Ureter (tissue), 1 donor: ENCODE measurements around the gene CSPG4. TPM values are rescaled to one million over a fixed set of nuclear protein-coding genes. Genes with fewer than 3 reads are reported as not detected.
A peak's percentile ranks its signal among the peaks of the same experiment; 100 is the strongest.
"Not testable (repeated sequence)": the region's sequence is repeated elsewhere in the genome, so short reads cannot be mapped to it uniquely, and the experiment has no call there.

Source experiments
- DNase-seq: peaks from one replicate; pipeline ENCODE4 v3.0.0-alpha.2; 2020; ENCODE audit warnings: low spot score
- total RNA-seq: library from RNA; stranded (reverse); gene quantifications from one replicate; pipeline ENCODE4 v1.2.4, GENCODE V29; 2023
- donor health status: DM: yes; HTN: yes; CAD: no.

Gene CSPG4
- total RNA-seq, 1 donor from 2014 or later, result 31.0 TPM

- no peak for DNase-seq
Observed at GRCh38 chr15:75687486-75688277, 25.0 kb downstream of the CSPG4 start.

DNA sequence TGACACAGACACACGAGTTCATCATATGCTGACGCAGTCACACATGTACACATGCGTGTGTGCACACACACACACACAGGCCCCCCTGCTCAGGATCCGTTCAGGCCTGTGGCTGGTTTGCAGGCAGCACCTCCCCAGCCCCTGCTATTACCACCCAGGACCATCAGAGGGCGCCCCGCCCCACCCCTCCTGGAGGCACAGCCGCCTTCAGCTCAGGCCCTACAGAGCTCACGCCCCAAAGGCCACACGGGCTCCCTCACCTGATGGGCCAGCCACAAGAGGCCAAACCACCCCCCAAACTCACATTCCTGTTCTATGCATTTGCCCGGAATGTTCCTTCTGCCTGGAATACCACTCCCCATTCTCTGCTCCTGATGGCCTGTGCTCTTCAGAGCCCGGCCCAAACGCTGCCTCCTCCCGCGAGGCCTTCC, 26.4 kb downstream of the CSPG4 start:
- peak; percentile 85 for DNase-seq

GRCh38 chr15:75685195-75685594, 27.5 kb downstream of the CSPG4 start:
- no peak for DNase-seq

- DNase-seq, result no peak
Observed at GRCh38 chr15:75684648-75685047, 28.0 kb downstream of the CSPG4 start.

GRCh38 chr15:75683646-75684312, 28.9 kb downstream of the CSPG4 start:
- DNase-seq, result not testable (repeated sequence)

- DNase-seq, result no peak
Observed at GRCh38 chr15:75682181-75683135, 30.2 kb downstream of the CSPG4 start.

- no peak for DNase-seq
Observed at GRCh38 chr15:75680007-75680789, 32.5 kb downstream of the CSPG4 start.

GRCh38 chr15:75678324-75678690, 34.3 kb downstream of the CSPG4 start:
- not testable (repeated sequence) for DNase-seq

GRCh38 chr15:75677465-75678323, 35.0 kb downstream of the CSPG4 start:
- DNase-seq, result no peak

GRCh38 chr15:75676688-75677464, 35.8 kb downstream of the CSPG4 start:
- no peak for DNase-seq

- no peak for DNase-seq
Observed at GRCh38 chr15:75675579-75676404, 36.9 kb downstream of the CSPG4 start.

GRCh38 chr15:75674366-75674765, 38.3 kb downstream of the CSPG4 start:
- DNase-seq, result no peak

DNA sequence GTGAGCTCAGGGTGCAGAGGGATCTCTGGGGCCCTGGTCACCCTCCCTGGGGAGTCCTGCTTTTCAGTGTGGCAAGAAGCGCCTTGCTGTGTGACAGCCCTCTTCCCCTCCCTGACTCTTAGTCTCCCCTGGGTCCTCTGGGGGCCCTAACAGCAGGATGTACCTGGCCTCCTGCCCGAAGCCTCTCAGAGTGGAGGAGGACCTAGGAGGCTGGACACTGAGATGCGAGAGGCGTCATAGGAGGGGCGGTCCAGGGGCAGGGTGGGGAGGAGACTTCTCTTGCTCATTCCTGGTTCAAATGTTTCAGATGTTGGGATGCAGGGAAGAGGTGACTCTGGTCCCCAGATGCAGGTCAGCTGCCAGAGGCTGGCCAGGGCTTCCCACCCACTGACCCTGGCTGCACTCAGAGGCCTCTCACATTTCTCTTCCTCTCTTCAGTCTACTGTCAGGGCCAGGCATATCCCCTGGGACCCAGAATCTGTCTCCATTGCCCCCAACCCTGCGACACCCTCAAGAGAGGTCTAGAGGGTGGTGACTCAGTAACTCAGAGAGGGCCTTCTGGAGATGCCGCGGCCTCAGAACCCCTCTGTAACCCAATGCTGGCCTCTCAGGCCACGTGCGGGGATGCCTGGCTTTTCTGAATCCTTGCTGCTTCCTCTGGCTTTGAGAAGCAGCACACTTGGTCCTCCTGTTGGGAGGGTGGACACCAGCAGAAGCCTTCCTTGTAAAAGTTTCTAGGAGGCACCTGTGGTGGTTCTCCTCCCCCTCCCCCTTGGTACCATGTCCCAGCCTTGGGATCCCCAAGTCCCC, 39.0 kb downstream of the CSPG4 start:
- peak; percentile 84 for DNase-seq

- DNase-seq, result no peak
Observed at GRCh38 chr15:75672646-75673425, 39.8 kb downstream of the CSPG4 start.

DNA sequence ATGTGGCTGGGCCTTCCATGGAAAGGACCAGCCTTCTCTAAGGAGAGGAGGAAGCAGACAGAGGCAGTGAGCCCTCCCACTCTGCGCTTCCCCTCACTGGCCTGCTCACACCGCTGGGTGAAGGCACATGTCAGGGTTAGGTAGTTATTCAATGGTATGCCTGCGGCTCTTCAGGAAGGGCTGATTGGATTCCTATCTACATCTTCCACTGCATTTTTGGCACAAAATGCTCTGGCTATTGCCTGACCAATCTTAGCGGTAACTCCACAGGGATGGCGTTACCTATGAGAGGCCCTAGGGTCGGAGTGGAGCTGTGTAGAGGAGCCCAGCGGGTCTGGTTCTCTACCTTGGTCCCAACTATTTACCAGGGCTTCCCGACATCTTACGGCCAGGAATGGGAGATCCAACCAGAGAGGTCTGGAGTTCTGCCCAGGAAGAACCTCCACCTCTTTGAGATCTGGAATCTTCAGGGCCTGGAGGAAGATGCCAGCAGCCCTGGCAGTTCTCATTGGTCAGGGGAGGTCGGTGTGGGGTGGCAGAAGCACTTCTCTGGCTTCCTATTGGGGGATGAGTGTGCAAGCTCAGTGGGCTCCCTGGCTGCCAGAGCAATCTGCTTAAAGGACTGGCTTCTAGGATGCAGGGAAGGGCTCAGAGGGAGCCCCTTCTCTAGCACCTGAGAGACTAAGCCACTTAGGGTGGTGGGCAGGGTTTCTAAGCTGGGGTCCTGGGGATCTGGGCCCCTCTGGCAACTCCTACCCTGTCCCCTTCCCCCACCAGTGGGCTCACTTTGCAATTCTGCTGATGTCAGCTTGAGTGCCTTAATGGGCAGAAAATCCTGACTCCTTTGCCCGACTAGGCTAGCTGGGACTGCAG, 40.7 kb downstream of the CSPG4 start:
- DNase-seq, result no peak

- no peak for DNase-seq
Observed at GRCh38 chr15:75669879-75670212, 42.8 kb downstream of the CSPG4 start.
